HG03108 (cell line): ENCODE results near the gene RPAP3.
"Not testable (repeated sequence)": the region's sequence is repeated elsewhere in the genome, so short reads cannot be mapped to it uniquely, and the experiment has no call there.

Source experiments
- ATAC-seq: cut with Tn5 transposase; IDR thresholded peaks from one replicate; pipeline ENCODE4 v1.9.1; 2021; ENCODE audit warnings: moderate library complexity; ENCODE audit not compliant: unreplicated experiment

The RPAP3 gene

DNA sequence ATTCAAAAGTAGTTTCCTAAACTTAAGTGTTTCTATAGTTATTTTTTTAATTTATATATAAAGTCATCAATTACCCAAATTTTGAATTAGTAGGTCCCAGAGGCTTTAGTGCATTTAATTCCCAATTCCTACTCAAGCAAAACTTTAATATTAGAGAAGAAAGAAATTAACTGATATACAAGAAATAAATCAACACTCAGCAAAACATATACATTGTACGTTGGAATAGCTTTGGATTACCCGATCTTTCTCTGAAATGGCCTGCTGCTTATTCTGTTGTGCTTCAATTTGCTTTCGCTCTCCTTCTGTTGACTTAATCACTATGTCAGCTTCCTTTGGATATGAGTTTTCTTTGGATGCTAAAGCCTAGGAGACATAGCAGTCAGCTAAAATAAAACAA is 18.2 kb downstream of the RPAP3 start:
- no peak for ATAC-seq

DNA sequence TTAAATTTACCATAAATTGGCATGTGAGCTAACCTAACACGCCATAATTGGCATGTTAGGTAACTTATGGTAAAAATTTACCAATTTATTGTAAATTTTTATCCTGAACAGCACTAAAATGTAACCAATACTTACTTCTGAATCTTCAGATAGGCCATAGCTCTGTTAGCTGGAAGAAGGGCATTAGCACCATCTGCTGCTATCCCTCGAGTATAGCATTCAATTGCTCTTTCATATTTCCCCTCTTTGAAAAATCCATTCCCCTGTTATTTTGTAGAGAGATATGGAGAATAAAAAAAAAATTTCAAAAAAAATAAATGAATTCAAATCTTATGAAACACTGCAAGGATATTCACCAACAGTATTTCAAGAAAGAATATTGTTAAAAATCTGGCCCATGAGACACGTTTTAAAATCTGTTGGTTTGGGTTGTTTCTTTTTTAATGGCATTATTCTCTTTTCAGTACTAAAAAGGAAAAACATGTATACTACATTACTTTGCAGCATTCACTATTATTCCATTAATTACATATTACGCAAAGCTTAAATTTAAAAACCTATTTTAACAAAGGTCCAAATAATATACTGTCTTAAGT is 19.1 kb downstream of the RPAP3 start:
- peak; percentile 54 for ATAC-seq

- no peak for ATAC-seq
Measured at GRCh38 chr12:47679785-47680184, 26.0 kb downstream of the RPAP3 start.

DNA sequence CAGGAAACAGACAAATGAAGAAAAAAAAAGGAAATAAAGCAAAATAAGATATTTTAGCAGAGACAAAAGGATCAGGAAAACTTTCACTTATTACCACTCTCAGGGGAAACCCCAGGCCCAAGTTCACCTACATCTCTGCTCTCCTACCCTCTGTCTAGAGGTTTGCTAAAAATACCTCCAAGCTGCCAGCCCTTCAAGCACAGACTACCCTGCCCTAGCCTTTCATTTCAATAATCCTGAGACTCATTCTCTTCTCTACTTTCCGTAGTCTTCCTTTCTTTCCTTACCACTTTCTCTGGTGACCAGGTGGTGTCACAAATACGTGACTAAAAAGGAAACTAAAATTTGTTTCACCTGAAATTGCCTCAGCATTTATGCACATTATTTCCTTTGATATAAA is 33.8 kb downstream of the RPAP3 start:
- ATAC-seq, result no peak

GRCh38 chr12:47667935-47668334 is 37.9 kb downstream of the RPAP3 start:
- ATAC-seq, result not testable (repeated sequence)

GRCh38 chr12:47652521-47653234 is 53.2 kb downstream of the RPAP3 start:
- ATAC-seq, result no peak

DNA sequence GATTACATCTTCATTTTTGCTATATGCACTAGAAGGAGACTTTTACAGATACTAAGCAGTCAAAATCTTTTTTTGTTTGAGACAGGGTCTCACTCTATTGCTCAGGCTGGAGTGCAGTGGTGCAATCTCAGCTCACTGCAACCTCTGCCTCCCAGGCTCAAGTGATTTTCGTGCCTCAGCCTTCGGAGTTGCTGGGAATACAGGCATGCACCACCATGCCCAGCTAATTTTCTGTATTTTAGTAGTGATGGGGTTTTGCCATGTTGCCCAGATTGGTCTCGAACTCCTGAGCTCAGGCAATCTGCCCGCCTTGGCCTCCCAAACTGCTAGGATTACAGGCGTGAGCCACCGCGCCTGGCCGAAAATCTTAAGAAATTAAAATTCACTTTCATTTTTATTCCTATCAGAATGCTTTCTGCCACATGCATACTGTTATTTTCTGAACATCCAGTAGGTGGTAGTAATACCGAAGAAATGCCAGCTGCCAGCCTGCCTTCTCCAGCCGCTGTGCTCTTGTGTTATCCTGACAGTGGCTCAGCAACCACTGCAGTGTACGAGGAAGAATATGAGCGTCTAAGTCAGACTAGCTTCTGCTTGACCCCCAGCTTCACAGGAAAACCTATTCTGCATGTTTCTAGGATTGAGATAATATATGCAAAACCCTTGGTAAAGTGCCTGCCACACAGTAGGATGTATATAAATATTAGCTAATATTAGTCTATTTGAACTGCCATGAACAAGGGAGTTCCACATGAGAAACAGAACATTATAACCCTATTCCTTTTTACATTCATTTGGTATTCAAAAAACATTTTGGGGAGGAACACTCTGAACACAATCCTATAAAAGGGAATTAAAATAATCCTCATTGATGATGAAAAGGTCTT is 54.2 kb downstream of the RPAP3 start:
- peak; percentile 67 for ATAC-seq

DNA sequence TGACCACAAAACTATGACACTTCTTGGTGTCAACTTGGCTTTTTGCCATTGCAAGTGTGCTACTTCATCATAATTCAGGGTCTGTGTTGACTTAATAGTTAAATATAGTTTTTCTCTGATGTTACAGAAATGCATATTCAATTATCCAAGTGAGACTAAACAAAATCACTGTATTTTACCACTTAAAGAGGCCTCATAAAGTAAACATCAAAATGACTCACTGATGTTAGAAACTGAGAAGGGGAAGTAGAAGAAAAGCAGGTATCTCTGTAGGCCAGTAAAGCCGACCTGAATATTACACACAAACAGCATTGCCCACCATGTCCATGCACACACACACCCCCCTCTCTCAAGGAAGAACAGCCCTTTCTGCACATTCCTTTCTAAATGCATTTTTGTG is 55.4 kb downstream of the RPAP3 start:
- ATAC-seq, result peak; percentile 74

DNA sequence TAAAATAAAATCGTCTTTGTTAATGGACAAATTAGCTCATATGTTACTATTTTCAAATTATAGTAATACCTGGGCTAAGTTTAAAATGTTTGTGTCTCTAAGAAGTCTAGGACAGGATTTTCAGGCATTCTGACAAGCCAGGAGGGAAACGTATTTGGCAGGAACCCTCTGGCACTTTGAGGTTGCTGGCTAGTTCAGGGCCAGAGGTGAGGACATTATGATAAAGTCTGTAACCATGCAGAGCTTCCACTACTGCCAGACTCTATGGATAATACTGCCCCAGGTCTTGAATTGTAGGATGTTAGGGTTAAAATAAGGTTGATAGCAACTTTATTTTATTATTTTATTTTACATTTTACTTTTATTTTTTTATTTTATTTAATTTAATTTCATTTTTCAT is 56.4 kb downstream of the RPAP3 start:
- ATAC-seq, result no peak

- ATAC-seq, result no peak
Measured at GRCh38 chr12:47648056-47648579, 57.7 kb downstream of the RPAP3 start.

DNA sequence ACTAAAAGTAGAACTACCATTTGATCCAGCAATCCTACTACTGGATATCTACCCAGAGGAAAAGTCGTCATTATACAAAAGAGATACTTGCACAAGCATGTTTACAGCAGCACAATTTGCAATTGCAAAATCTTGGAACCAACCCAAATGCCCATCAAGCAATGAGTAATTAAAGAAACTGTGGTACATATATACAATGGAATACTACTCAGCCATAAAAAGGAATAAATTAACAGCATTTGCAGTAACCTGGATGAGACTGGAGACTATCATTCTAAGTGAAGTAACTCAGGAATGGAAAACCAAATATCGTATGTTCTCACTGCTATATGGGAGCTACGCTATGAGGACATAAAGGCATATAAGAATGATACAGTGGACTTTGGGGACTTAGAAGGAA is 63.5 kb downstream of the RPAP3 start:
- ATAC-seq, result not testable (repeated sequence)

DNA sequence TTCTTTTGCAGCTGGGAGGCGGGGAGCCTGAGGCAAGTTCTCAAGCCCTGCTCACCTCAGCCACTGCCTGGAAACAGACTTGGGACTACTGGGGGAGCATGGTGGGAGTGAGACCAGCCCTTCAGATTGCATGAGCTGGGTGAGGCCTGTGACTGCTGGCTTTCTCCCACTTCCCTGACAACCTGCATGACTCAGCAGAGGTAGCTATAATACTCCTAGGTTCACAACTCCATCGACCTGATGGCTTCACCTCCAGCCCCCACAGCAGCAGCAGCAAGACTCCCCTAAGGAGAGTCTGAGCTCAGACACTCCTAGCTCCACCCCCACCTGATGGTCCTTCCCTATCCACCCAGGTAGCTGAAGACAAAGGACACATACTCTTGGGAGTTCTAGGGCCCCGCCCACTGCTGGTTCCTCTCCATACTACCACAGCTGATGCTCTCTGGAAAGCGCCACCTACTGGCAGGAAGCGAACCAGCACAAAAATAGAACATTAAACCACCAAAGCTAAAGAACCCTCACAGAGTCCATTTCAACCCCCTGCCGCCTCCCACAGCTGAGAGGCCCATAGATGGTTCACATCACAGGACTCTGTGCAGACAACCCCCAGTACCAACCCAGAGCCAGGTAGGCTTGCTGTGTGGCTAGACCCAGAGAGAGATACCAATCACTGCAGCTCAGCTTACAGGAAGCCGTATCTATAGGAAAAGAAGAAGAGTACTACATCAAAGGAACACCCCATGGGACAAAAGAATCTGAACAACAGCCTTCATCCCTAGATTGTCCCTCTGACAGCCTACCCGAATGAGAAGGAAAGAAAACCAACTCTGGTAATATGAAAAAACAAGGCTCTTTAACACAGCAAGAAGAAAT is 68.7 kb downstream of the RPAP3 start:
- no peak for ATAC-seq

- not testable (repeated sequence) for ATAC-seq
Measured at GRCh38 chr12:47635770-47636169, 70.1 kb downstream of the RPAP3 start.

GRCh38 chr12:47634127-47634526 is 71.7 kb downstream of the RPAP3 start:
- ATAC-seq, result no peak

- ATAC-seq, result no peak
Measured at GRCh38 chr12:47621960-47622359, 83.9 kb downstream of the RPAP3 start.

- ATAC-seq, result no peak
Measured at GRCh38 chr12:47617476-47617875, 88.4 kb downstream of the RPAP3 start.

DNA sequence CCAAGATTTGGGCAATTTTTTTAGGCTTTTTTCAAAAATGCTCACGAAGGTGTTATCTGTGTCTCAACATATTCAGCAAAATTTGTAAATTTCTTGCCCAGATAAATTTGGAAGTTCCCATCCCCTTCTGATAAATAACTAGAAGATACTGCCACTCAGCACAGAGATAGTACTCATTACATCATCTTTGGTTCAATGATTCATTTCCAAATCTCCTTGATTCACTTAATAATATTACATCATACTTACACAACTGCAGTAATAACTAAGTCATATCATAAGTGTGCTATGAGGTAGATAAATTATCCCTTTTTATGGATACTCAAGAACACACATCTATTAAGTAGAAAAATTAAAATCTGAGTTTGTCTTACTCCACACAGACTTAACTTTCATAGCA is 89.4 kb downstream of the RPAP3 start:
- ATAC-seq, result no peak

DNA sequence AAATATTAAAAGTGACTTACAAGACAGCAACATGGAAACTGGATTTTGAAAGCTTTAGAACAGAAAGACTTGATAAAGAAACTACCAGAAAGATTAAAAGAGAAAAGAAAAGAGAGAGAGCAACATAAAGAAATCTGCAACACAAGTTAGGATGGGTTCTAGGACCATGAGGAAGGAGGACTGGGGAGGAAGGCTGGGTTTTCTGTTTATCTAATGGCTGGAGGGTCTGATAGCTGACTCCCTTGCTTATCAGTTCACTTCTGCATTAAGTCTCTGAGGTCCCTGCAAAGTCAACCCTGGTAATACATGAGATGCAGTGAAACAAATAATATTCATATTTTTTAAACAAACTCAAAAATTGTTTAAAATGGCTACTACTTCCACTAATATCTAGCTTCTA is 90.1 kb downstream of the RPAP3 start:
- ATAC-seq, result no peak

GRCh38 chr12:47614521-47614920 is 91.3 kb downstream of the RPAP3 start:
- no peak for ATAC-seq

GRCh38 chr12:47612953-47613352 is 92.9 kb downstream of the RPAP3 start:
- no peak for ATAC-seq

- ATAC-seq, result no peak
Measured at GRCh38 chr12:47611906-47612305, 93.9 kb downstream of the RPAP3 start.
